ENCODE measurements around the gene MYH11. TPM values are rescaled to one million over a fixed set of nuclear protein-coding genes. Genes with fewer than 3 reads are reported as not detected.

MYH11 gene
- total and polyA plus RNA-seq, 8 donors: 1.6 to 24.7 (median 5.0) TPM

- intact Hi-C loops (cut with DNase I): loop anchor here in 1 of 3 donors (10.0 kb wide), 1 partner anchor 59 kb away; no protein-coding TSS in a partner anchor
- H3K4me1 ChIP-seq: no peaks in the 10 kb centered on the region
- ATAC-seq (peak; percentile 70 to 94 (median 88)), FAIRE-seq (no peak), DNase-seq (peak in 2 of 6 donors; percentile 7 to 22)
- H3K36me3 ChIP-seq: no peaks in the 10 kb centered on the region
- H3K9me3 ChIP-seq: no peaks in the 10 kb centered on the region
- TF ChIP-seq CTCF (IDR thresholded peaks at IDR 0.05): peak; percentile 22 to 53 (median 43)
- H3K27me3 ChIP-seq: no peaks in the 10 kb centered on the region
- no peak overlapping the region for H3K27ac ChIP-seq
- WGBS, 2 donors: 29 to 30% methylated on average over 3 of the region's 3 CpGs
- H3K4me3 ChIP-seq: no peak overlapping the region
These were observed 90.9 kb downstream of the MYH11 start for GRCh38 chr16:15765880-15766279.

- Histone ChIP-seq H3K4me1 (no peaks in the 10 kb centered on the region), H3K27ac (no peak overlapping the region), H3K4me3 (no peak overlapping the region), H3K9me3 (no peaks in the 10 kb centered on the region), H3K36me3 (no peaks in the 10 kb centered on the region), H3K27me3 (no peaks in the 10 kb centered on the region)
- ATAC-seq (no peak), DNase-seq (no peak), FAIRE-seq (no peak)
- WGBS, 2 donors: 53 to 61% methylated on average over 4 of the region's 4 CpGs
- intact Hi-C loops (cut with DNase I): loop anchor here in 1 of 3 donors (10.0 kb wide), 1 partner anchor 60 kb away; no protein-coding TSS in a partner anchor
- no peak for TF ChIP-seq CTCF (IDR thresholded peaks at IDR 0.05)
These were observed 91.7 kb downstream of the MYH11 start for GRCh38 chr16:15765116-15765515.

- WGBS, 2 donors: 48 to 49% methylated on average over 2 of the region's 2 CpGs
- Histone ChIP-seq H3K36me3 (no peaks in the 10 kb centered on the region), H3K27ac (no peak overlapping the region), H3K27me3 (no peaks in the 10 kb centered on the region), H3K9me3 (no peaks in the 10 kb centered on the region), H3K4me3 (no peak overlapping the region), H3K4me1 (no peaks in the 10 kb centered on the region)
- no peak for FAIRE-seq
- no peak for DNase-seq
- TF ChIP-seq CTCF (IDR thresholded peaks at IDR 0.05): no peak
- intact Hi-C loops (cut with DNase I): loop anchor here in 2 of 3 donors (5.0 to 10.0 kb wide), 2 partner anchors 61 to 368 kb away; no protein-coding TSS in a partner anchor
- ATAC-seq: no peak
These were observed 92.7 kb downstream of the MYH11 start for GRCh38 chr16:15764112-15764511.

GRCh38 chr16:15760129-15760528 lies 96.7 kb downstream of the MYH11 start:
- FAIRE-seq (no peak), ATAC-seq (no peak), DNase-seq (no peak)
- WGBS, 2 donors: 71 to 81% methylated on average over 1 of the region's 1 CpG
- Histone ChIP-seq H3K27ac (no peak overlapping the region), H3K27me3 (no peaks in the 10 kb centered on the region), H3K4me3 (no peak overlapping the region), H3K4me1 (no peaks in the 10 kb centered on the region), H3K36me3 (no peaks in the 10 kb centered on the region), H3K9me3 (no peaks in the 10 kb centered on the region)
- TF ChIP-seq CTCF (IDR thresholded peaks at IDR 0.05): no peak
- intact Hi-C loops (cut with DNase I): loop anchor here in 2 of 3 donors (5.0 to 10.0 kb wide), 2 partner anchors 65 to 372 kb away; no protein-coding TSS in a partner anchor

- ATAC-seq (no peak), DNase-seq (no peak), FAIRE-seq (no peak)
- TF ChIP-seq CTCF (IDR thresholded peaks at IDR 0.05): no peak
- Histone ChIP-seq H3K36me3 (no peaks in the 10 kb centered on the region), H3K9me3 (no peaks in the 10 kb centered on the region), H3K4me1 (no peaks in the 10 kb centered on the region), H3K27ac (no peak overlapping the region), H3K27me3 (no peaks in the 10 kb centered on the region), H3K4me3 (no peak overlapping the region)
- WGBS, 2 donors: 86% methylated on average over 4 of the region's 4 CpGs
- intact Hi-C loops (cut with DNase I): no loop called here
These were observed 97.8 kb downstream of the MYH11 start for GRCh38 chr16:15759070-15759469.

All from pancreas (tissue), 10 donors.